ENCODE data around the gene LTB. TPM values are rescaled to one million over a fixed set of nuclear protein-coding genes. Genes with fewer than 3 reads are reported as not detected.

Gene LTB
- total and polyA plus RNA-seq, 9 of the 15 experiments (the other 6 are each of a cell fraction or from before 2014, with no cell fraction given), result 0.07 to 0.51 TPM; not detected in 7

DNA sequence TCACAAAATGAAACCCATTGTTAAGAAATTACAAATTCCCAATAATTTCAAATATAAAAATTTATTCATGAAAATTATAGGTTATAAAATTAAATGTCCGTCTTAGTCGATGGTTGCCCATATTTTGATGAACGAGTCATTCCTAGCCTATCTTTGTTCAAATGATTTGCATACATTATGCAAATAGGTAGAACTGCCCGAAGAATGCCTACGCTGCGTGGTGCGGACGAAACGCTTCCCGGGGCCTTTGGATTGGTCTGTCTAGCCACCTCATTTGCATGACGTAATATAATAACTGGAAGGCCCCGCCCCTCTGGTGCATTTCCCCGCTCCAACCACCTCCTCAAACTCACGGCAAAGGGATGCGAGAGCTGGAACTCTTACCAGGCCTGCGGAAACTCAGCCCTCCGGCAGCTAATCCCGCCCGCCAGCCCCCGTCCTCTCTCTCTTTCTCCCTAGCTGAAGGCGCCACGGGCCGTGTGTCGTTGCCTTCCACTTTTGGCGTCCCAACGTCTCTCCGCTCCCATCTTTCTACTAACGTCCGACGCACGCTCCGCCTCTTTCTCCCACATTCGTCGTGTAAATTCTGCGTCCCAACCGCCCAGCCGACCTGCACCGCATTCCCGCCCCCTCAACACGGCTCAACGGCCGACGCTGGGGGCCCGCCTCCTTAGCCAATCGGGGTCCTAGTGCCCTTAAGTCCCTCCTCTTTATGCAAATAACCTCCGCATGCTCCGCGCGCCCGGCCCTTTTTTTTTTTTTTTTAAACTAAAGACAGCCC lies 37.8 kb upstream of the LTB start (continued):
- TF ChIP-seq, protein P1, sequence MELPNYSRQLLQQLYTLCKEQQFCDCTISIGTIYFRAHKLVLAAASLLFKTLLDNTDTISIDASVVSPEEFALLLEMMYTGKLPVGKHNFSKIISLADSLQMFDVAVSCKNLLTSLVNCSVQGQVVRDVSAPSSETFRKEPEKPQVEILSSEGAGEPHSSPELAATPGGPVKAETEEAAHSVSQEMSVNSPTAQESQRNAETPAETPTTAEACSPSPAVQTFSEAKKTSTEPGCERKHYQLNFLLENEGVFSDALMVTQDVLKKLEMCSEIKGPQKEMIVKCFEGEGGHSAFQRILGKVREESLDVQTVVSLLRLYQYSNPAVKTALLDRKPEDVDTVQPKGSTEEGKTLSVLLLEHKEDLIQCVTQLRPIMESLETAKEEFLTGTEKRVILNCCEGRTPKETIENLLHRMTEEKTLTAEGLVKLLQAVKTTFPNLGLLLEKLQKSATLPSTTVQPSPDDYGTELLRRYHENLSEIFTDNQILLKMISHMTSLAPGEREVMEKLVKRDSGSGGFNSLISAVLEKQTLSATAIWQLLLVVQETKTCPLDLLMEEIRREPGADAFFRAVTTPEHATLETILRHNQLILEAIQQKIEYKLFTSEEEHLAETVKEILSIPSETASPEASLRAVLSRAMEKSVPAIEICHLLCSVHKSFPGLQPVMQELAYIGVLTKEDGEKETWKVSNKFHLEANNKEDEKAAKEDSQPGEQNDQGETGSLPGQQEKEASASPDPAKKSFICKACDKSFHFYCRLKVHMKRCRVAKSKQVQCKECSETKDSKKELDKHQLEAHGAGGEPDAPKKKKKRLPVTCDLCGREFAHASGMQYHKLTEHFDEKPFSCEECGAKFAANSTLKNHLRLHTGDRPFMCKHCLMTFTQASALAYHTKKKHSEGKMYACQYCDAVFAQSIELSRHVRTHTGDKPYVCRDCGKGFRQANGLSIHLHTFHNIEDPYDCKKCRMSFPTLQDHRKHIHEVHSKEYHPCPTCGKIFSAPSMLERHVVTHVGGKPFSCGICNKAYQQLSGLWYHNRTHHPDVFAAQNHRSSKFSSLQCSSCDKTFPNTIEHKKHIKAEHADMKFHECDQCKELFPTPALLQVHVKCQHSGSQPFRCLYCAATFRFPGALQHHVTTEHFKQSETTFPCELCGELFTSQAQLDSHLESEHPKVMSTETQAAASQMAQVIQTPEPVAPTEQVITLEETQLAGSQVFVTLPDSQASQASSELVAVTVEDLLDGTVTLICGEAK (IDR thresholded peaks at IDR 0.05), result no peak
- TF ChIP-seq, protein P1 (CRISPR knock-in tag; IDR thresholded peaks at IDR 0.05), result no peak
- TF ChIP-seq STAT5B (CRISPR knock-in tag; IDR thresholded peaks at IDR 0.05) (no peak), PRMT5 (CRISPR knock-in tag; IDR thresholded peaks at IDR 0.05) (no peak), CBX3 (IDR thresholded peaks at IDR 0.05; ENCODE audit: borderline replicate concordance in 1 of 2, low read length in 2 of 2) (peak in 1 of 2 experiments; percentile 58; a peak in 1 of 3 replicates), CHCHD3 (CRISPR knock-in tag; IDR thresholded peaks at IDR 0.05) (peak; percentile 80; the same call in 1 of the 2 replicates), ZNF347 (CRISPR knock-in tag; IDR thresholded peaks at IDR 0.05; ENCODE audit: low read depth) (peak; percentile 55; the same call in 1 of the 2 replicates), FOXM1 (IDR thresholded peaks at IDR 0.05; ENCODE audit: low read depth) (peak; percentile 92), FOXM1 (CRISPR knock-in tag; IDR thresholded peaks at IDR 0.05; ENCODE audit: low read depth) (peak; percentile 33; the same call in 1 of the 2 replicates), CBFA2T3 (IDR thresholded peaks at IDR 0.05) (no peak), ILK (tag; IDR thresholded peaks at IDR 0.05; ENCODE audit: borderline replicate concordance, low read depth) (no peak), KLF1 (tag; IDR thresholded peaks at IDR 0.05) (no peak), EGR1 (conservative IDR thresholded peaks at IDR 0.05) (peak; percentile 98), TRIM24 (IDR thresholded peaks at IDR 0.05) (peak in 1 of 2 experiments; percentile 8; a peak in 1 of 4 replicates), ZNF165 (CRISPR knock-in tag; IDR thresholded peaks at IDR 0.05; ENCODE audit: borderline replicate concordance) (peak; percentile 82; the same call in 1 of the 2 replicates)
- TF ChIP-seq, protein P2, sequence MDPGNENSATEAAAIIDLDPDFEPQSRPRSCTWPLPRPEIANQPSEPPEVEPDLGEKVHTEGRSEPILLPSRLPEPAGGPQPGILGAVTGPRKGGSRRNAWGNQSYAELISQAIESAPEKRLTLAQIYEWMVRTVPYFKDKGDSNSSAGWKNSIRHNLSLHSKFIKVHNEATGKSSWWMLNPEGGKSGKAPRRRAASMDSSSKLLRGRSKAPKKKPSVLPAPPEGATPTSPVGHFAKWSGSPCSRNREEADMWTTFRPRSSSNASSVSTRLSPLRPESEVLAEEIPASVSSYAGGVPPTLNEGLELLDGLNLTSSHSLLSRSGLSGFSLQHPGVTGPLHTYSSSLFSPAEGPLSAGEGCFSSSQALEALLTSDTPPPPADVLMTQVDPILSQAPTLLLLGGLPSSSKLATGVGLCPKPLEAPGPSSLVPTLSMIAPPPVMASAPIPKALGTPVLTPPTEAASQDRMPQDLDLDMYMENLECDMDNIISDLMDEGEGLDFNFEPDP (CRISPR knock-in tag; IDR thresholded peaks at IDR 0.05), result peak; percentile 82; the same call in 1 of the 2 replicates
- TF ChIP-seq, protein P3, sequence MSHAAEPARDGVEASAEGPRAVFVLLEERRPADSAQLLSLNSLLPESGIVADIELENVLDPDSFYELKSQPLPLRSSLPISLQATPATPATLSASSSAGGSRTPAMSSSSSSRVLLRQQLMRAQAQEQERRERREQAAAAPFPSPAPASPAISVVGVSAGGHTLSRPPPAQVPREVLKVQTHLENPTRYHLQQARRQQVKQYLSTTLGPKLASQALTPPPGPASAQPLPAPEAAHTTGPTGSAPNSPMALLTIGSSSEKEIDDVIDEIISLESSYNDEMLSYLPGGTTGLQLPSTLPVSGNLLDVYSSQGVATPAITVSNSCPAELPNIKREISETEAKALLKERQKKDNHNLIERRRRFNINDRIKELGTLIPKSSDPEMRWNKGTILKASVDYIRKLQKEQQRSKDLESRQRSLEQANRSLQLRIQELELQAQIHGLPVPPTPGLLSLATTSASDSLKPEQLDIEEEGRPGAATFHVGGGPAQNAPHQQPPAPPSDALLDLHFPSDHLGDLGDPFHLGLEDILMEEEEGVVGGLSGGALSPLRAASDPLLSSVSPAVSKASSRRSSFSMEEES (CRISPR knock-in tag; IDR thresholded peaks at IDR 0.05), result no peak

Measured in K562 (cell line).